8988T (cell line): Measurements from ENCODE around the gene ANXA6.
"Not testable (repeated sequence)": the region's sequence is repeated elsewhere in the genome, so short reads cannot be mapped to it uniquely, and the experiment has no call there.

ENCODE experiments used
- DNase-seq: peaks from one replicate; pipeline ENCODE4 v3.0.0; 2011

The ANXA6 gene

DNA sequence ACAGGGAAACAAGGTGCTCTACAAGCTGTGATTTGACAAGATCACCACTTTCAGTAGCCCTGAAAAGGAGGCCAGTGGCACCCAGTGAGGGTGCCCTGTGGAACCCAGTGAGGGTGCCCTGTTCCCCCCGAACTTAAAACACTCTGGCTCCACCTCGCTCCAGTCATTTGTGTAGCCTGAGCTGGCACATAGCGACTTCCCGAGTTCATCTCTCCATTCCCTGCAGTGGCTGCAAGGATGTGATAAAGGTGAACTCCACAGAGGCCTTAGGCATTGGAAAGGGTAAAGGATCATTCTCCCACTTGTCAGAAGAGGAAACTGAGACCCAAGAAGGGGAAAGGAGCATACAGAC, 21.9 kb upstream of the ANXA6 start:
- DNase-seq: no peak

DNA sequence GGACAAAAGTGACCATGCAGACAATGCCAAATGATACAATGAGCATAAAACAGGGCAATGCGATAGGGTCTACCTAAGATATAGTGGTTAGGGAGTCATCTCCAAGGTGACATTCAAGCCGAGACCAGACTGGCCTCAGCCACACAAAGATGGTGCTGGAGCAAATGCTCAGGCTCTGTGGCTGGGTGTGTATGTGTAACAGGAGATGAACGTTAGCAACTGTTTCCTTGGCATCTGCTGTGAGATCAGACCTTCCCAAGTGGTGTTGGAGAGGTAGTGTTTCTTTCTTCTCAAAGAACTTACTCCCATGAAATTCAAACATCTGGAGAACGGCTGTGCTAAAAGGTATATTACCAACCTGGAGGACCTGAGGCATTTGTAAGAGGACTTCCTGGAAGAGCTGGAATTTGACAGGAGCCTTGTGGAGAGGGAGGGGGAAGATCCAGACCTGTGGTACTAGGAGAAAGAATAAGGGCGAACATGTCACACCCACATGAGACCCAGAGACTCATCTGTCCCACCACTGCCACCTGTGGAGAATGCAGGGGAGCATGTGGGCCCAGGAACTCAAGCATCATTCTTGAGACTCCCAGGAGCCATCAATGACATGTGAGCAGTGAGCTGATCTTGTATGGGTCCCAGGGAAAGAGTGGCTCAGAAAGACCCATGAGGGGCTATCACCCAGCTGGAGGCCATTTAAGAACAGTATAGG, 21.4 kb upstream of the ANXA6 start:
- DNase-seq: no peak

DNA sequence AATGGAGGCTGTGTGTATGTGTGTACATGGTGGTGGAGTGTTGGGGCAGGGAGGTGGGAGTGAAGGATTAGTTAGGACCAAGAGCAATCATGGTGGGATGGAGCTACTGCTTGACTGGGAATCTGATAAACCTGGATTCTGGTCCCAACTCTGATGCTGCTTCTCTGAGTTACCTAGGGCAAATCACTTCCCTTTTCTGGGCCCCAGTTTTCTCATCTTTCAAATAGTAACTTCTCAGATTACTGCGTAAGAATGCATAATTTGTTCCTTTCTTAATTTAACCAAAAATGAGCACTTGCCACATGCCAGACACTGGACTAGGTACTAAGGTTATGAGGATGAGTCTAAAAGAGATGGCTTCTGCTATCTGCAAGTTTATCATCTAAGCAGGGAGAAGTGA, 20.8 kb upstream of the ANXA6 start:
- DNase-seq: no peak

DNA sequence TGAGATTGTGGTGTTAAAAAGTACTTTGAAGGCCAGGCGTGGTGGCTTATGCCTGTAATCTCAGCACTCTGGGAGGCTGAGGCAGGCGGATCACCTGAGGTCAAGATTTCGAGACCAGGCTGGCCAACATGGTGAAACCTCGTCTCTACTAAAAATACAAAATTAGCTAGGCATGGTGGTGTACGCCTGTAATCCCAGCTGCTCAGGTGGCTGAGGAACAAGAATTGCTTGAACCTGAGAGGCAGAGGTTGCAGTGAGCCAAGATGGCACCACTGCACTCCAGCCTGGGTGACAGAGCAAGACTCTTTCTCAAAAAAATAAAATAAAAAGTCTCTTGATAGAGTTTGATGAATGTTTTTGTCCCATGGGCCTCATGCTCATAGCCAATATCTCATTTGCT, 18.7 kb upstream of the ANXA6 start:
- not testable (repeated sequence) for DNase-seq

DNA sequence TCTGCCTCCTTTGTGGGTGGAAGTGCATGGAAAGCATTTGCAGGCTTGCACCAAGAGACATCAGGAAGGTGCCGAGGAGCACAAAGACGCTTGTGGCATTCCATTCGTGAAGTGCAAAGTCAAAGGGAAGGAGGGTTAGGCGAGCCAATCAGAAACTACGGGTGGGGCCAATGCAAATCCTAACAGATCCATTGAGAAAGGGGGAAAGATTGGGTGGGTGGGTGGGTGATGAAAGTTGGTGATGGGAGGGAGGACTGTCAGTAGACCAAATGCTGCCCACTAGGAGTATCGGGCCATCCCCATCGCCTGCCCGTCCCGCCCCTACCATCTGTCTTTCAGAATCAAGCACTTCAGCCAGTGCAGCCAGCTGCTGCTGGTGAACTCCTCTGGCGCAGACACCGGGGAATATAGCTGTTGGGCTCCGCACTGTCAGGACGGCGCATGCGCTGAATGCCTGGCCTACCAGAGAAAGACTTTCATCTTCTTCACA, 17.1 kb upstream of the ANXA6 start:
- DNase-seq: no peak

DNA sequence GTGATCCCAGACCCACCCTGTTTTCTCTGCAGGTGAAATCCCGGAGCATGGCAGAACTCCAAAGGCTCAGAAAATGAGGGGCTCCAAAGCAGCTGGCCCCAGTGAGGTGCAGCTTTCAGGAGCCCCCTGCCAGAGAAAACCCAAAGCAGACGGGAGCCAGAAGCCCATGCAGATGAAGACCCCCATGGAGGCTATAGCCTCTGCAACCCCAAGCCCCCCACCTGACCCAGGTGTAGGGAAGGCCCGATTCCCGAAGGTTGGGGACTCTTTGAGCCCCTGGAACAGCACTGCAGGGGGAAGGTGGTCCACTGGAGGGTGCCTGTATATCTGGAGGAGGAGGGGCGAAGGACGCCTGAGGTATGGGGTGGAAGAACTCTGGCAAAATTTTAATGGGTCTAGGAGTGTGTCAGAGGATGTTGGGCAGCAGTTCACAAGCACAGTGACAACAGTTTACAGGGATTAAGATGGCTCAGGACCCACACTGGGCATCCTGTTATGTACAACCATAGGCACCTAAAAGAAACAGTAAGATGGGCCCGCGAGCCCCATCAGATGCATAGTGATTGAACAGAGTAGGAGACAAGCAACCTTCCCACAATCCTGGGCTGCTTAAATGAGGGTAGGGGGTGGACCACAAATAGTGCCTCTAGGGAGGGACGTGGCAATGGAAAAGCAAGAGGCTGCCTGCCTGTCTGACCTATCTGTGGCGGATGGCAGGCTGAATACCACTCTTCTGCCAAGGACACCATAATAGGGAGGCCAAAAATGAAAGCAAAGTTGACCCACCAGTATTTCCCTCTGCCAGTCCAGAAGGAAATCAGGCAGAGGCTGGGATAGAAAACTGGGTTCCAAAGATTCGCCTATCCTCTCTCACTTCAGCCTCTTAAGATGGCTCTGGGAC, 16.4 kb upstream of the ANXA6 start:
- no peak for DNase-seq

DNA sequence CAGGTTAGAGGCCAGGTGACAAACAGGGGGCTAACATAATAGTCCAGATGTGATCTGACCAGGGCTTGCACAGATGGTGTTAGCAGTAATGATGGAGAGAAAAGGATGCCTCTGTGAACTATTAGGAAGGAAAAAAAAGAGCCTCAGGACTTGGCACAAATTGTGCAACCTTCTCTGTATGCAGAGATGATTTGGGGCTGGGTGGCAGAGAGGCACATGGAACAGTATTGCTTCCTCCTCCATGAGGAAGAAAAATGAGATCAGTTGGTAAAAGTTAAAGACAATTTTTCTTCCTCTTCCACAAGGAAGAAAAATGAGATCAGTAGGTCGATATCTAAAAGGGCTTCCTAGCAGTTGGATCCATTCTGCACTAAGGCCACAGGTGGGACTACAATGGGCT, 13.9 kb upstream of the ANXA6 start:
- DNase-seq: no peak

DNA sequence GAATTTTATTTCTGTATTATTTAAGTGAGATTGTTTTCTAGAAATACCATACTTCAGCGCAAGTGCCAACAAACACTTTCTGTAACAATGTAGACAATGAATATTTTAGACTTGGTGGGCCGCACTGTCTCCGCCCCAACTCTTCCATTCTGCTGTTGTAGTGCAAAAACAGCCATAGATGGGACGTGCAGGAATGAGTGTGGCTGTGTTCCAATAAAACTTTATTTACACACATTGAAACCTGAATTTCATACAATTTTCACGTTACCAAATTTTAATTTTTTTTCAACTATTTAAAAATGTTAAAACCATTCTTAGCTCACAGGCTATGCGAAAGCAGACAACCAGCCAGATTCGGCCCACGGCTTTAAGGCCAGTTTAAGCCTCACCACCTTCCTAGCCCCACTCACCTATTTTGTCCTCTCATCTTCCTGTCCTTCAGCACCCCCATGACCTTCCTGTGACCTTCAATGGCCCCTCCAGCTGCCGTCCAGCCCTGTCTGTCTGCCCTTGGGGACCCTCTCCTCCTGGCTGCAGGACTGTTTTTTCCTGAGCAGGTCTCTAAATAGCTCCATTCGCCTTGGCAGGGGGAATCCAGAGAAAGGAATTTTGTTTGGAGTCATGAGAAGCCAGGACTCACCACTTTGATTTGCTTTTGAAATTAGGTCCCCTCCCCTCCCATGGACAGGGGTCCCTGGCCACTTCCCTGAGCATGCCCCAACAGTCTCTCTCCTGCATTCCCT, 11.2 kb upstream of the ANXA6 start:
- no peak for DNase-seq

DNA sequence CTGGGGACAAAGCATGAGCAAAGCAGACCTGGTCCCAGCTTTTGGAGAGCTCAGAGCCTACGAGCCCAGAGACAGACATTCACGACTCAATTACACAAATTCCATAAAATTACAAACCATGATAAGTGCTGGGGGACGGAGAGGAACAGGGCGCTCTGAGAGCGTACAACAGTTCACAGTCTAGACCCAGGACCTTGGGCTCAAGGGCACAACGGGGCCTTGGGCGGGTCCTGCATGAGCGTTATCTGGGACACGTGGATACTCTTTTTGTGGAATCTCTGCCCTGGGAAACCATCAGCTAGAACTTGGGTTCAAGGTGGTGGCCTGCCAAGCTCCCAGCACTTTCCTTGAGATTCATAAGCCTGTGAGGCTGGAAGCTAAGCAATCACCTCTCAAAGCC, 9.4 kb upstream of the ANXA6 start:
- no peak for DNase-seq

DNA sequence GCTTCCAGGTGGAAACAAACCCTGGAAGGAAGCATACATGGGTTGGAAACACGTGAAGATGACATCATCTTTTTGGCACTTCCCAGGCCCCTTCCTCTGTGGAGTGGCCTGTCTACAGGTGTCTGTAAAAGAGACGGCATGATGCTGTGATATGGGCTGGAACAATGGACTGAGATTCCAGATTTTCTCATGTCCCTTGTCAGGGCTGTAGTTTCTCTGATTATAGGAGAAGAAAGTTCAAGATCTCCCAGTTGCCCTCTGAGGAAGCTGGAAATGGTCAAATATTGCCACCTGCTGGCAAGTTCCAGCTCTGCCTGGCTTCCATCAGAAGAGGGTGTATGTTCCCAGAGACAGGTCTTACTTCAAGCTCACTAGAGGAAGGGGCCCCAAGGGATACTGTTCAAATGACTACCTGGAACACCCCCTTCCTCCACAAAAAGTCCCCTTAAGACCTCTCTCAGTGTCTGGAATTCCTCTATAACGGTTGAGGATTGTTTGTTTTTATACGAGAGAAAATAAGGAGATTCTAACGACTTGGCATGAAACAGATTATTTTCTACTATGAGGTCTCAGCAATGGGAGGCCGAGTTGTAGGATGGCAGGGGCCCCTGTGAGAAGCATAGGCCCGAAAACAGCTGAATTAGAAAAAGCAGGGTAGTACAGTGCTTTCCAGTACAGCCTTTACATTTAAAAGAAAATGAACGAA, 7.3 kb upstream of the ANXA6 start:
- peak; percentile 40 for DNase-seq

DNA sequence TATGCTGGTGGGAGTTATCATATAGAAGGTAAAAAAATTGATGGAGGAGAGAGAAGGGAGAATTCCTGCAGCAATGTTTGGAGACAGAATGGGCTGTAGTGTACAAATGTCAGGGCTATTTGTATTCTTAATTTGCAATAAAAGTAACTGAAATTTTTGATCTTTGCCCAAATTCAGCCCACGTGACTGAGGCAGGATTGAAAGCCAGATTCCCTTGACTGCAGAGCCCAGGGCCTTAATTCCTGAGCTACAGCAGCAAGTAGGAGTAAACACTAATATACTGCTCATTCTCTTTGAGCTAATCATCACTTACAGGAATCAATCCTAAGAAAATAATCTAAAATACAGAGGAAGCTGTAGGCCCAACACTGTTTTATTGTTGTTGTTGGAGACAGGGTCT, 5.2 kb upstream of the ANXA6 start:
- no peak for DNase-seq

DNA sequence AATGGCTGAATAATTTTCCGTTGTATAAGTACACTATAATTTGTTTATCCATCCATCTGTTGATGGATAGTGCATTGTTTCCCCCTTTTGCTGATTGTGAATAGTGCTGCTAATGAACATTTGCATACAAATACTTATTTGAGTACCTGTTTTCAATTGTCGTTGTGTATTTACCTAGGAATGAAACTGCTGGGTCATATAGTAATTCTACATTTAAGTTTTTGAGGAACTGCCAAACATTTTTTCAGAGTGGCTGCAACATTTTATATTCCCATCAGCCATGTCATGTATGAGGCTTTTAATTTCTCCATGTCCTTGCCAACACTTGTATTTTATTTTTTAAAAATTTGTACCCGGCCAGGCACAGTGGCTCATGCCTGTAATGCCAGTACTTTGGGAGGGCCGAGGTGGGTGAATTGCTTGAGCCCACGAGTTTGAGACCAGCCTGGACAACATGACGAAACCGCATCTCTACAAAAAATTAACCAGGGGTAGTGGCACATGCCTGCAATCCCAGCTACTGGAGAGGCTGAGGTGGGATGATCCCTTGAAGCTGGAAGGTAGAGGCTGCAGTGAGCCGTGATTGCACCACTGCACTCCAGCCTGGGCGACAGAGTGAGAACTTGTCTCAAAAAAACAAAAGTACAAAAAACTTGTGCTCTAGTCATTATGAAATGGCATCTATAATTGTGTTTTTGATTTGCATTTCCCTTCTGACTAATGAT, 2.2 kb upstream of the ANXA6 start:
- no peak for DNase-seq

DNA sequence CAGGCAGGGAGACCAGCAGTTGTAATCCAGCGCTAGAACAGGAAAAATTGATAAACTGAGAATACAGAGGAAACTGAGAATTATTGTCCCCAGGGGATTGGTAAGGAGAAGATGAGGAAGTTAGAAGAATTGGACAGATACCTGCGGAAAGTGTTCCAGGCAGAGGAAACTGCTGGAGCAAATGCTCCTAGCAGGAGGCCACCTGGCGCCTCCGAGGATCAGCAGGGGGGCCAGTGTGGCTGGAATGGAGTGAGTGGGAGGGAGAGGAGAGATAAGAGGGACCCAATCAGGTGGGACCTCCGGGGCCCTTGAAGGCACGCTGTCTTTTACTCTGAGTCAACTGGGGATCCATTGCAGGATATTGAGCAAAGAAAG, 695 bp upstream of the ANXA6 start:
- DNase-seq: no peak

DNA sequence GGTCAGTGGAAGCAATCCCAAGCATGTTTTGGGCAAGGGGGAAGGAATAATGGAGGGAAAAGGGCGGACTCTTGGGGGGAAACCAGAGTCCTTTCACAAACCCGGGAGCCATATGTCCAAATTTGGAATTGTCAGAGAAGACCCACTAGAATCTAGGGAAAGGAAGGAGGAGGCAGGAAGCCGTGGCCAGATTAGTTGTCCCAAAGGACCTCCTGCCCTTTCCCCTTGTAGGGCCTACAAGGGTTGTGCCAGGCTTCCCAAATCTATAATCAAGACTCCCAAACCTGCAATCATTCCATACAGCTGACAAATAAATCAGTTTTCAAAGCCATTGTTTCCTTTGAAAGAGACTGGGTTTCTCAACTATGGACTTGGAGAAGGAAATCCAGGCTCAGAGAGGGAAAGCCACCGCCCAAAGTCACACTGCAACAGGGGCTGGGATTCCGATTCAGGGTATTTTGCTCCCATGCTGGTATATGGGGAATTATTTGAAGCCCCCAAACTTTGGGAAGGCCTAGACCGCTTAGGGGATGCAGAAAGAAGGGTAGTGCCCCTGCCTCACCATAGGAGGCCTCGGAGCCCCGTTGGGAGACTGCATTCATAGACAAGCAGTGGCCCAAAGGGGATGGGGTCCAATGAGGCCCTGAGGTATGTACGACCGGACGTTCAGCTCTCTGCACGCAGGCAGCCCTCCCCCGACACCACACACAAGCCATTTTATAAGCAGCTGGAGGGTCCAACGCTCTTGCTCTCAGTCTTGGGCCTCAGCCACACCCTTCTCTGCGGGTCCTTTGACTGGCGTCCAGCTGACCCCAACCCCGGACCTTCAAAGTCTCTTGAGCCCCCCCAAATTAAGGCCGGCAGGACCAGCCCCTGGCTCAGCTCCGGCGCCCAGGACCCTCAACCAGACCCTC, 815 bp downstream of the ANXA6 start:
- peak; percentile 32 for DNase-seq

DNA sequence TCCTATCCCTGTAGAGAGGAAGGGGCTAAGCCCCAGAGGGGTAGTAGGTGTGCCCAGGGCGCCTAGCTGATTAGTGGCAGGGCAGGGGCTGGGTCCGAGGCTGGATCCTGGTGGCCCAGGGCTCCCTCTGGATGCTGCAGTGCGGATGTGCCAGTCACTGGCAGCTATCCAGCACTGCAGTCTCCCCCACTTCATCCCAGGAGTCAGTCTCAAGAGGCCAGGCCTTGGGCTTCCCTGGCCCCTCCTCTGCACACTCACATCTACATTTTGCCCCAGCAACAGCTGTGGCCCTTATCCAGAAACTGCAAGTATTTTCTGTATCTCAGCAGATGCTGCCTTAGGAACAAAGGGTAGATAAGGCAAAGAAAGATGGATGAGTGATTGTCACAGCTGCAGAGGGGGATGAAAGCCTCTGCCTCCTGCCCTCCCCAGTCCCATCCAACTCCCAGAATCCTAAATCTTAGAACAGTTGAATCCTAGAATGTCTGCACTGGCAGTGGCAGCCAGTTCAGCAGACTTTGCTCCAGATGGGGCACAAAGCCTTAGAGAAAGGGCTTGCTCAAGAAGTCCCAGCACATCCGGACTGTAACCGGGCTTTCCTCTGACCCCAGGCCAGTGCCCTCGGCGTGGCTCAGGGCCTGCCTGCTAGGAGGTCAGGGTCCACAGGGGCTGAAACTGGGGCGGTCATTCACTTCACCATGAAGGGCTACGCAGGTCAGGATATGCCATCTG, 1.6 kb downstream of the ANXA6 start:
- DNase-seq: peak; percentile 43

DNA sequence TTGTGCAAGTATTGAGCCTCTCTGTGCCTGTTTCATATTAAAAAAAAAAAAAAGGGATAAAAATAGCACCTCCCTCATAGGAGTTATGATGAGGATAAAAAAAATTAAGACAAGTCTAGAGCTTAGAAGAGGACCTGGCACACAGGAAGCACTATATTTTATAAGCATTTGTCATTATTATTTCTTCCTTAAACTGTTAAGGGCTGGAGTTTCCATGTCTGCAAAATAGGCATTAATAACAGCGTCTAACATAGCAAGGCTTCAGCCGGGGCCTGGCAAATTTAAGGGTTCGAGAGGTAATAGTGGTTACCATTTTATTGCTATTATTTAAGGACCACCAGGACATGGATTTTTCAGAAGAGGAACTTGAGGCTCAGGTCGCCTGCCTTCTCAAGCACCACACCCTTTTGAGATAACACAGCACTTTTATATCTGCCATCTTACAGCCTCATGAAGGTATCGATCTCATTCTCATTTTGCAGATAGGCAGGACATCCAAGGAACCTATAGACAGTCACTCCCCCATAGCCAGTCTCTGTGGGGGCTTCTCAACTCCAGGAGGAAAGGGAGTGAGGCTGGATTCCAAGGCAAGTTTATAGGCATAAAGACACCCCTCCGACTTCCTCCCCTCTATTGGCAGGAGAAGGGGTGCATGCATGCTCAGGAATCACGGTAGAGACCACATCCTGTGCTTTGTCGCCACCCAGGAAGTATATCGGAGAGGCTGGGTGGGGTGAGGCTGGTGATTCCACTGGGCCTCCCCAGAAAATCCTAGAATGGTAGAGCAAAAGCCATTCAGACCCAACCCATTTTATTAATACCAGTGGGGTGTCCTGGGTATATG, 2.4 kb downstream of the ANXA6 start:
- no peak for DNase-seq

DNA sequence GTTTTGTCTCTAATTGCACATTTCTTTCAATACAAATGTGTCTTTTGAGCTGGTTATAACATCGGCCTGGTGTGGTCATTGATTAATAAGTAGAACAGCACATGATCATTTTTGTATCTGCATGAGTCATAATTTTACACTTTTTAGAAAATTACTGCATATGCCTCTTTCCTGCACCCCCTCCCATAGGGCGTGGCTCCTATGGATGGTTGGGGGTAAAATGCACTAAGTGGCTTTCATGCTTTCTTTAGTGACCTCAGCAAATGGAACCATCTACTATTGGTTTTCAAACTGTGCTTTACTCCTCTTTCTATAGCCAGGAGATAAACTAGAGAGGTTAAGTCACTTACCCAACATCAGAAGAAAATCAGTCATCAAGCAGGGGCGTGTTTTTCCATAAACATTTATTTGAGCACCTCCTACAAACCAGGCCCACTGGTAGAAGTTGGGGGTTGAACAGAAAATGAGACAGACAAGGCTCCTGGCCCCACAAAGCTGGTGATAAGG, 3.8 kb downstream of the ANXA6 start:
- no peak for DNase-seq

DNA sequence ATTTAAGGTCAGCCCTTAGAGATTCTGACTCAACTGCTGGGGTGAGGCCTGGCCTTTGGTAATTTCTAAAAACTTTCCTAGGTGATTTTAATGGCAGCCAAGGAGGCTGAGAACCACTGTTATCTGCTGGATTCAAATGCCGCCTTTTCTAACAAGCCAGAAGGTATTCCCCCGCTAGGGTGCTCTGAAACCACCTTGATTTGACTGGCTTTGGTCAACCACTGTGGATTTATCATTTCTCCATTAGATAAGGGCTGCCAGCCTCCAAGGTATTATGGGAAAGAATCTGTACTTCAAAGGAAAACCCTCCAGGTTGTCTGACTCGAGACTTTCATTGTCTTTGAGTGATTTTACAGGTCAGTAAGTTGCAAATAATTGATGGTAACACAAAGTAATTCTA, 4.3 kb downstream of the ANXA6 start:
- DNase-seq: no peak

DNA sequence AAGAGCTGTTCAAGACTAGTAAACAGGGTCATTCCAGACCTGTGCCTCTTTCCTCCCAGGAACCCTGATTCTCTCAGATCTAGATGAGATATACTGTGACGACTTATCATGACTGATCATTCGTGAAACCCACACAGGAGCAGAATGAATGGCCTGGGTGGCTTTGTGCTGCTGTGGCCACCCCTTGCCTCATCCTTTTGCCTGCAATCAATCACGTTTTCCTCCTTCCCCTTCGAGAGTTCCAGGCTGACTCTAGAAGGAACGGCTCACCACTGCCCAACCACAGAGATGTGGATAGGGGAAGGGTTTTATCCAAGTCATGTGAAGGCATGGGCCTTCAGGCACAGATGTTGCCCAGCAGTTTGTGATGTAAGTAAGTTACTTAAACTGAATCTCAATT, 5.8 kb downstream of the ANXA6 start:
- no peak for DNase-seq
